Endothelial cell of umbilical vein (primary cell): ENCODE measurements around the gene IL36RN. TPM values are rescaled to one million over a fixed set of nuclear protein-coding genes. Genes with fewer than 3 reads are reported as not detected.

ENCODE experiments used
- BruUV-seq: library from RNA; stranded (reverse); fragments of 400-500 nt; replicated peaks from 2 replicates; lab custom pipeline; 2021; lab: Mats Ljungman, UMichigan
- CTCF ChIA-PET: fragments of 300-600, 350-600 bp; sonication (Branson Sonifier 250); formaldehyde crosslinking; loops from one replicate; lab custom pipeline; 2021; ENCODE audit warnings: antibody characterized with exemption, inconsistent platforms; lab: Charles Lee
- POLR2A ChIA-PET: fragments of 300-600, 350-600 bp; sonication (Branson Sonifier 250); formaldehyde crosslinking; loops from one replicate; lab custom pipeline; 2021; ENCODE audit warnings: antibody characterized with exemption, inconsistent platforms; lab: Charles Lee
- DNase-seq: peaks from one replicate; pipeline ENCODE4 v3.0.0-alpha.2; 2011; ENCODE audit warnings: low read depth, low spot score
- FAIRE-seq: peaks from 2 replicates; lab custom pipeline; 2011; peaks lifted over from hg19 to GRCh38; lab: Jason Lieb, UNC
- H2AFZ ChIP-seq: 2 replicates; pipeline ENCODE4 v1.6.0; 2012; ENCODE audit warnings: low read depth, low read length, control low read depth, inconsistent platforms
- H3K27ac ChIP-seq: 2 replicates; pipeline ENCODE4 v1.5.1; 2011; ENCODE audit warnings: low read depth, mild to moderate bottlenecking, control low read depth, low read length, moderate library complexity; ENCODE audit not compliant: insufficient read depth
- H3K27me3 ChIP-seq, 2 experiments: 2 replicates each; pipeline versions ENCODE4 v1.6.0 to v1.6.1; 2011; ENCODE audit warnings: low read length in 2 of 2, mixed read lengths in 1 of 2; ENCODE audit not compliant: control insufficient read depth in 2 of 2, insufficient read depth in 2 of 2
- H3K36me3 ChIP-seq, 2 experiments: 2 replicates in 1 of 2; 3 replicates in 1 of 2; pipeline ENCODE4 v1.5.1; 2011; ENCODE audit warnings: low read length in 2 of 2, mild to moderate bottlenecking in 1 of 2, moderate library complexity in 1 of 2; ENCODE audit not compliant: control insufficient read depth in 2 of 2, insufficient read depth in 2 of 2; ENCODE audit errors: extremely low read depth in 1 of 2
- H3K4me1 ChIP-seq: 3 replicates; pipeline ENCODE4 v1.5.1; 2011; ENCODE audit warnings: mild to moderate bottlenecking, low read length; ENCODE audit not compliant: control insufficient read depth, insufficient read depth; ENCODE audit errors: extremely low read depth
- H3K4me2 ChIP-seq: 2 replicates; pipeline ENCODE4 v1.6.1; 2011; ENCODE audit warnings: low read length, control low read depth, mixed read lengths; ENCODE audit not compliant: insufficient read depth
- H3K4me3 ChIP-seq, 3 experiments: fragments of 200-600 bp in 1 of 3; sonication (generic), shearing (Covaris generic) in 1 of 3; replicated peaks in 1 of 3; 2 replicates each; pipeline ENCODE4 v1.5.1; 2011 to 2016; ENCODE audit warnings: control low read depth in 3 of 3, low read length in 3 of 3, mild to moderate bottlenecking in 2 of 3, inconsistent platforms in 1 of 3, low read depth in 1 of 3, moderate library complexity in 1 of 3; ENCODE audit not compliant: insufficient read depth in 1 of 3
- H3K79me2 ChIP-seq: 2 replicates; pipeline ENCODE4 v1.6.0; 2012; ENCODE audit warnings: low read length, inconsistent platforms; ENCODE audit not compliant: control insufficient read depth, insufficient read depth
- H3K9ac ChIP-seq: replicated peaks from 2 replicates; pipeline ENCODE3; 2011; ENCODE audit warnings: low read length, control low read depth; ENCODE audit not compliant: insufficient read depth; ENCODE audit errors: extremely low read depth
- H3K9me1 ChIP-seq: replicated peaks from 3 replicates; pipeline ENCODE4 v1.6.0; 2011; ENCODE audit warnings: mild to moderate bottlenecking, low read length; ENCODE audit not compliant: control insufficient read depth, insufficient read depth; ENCODE audit errors: extremely low read depth
- H3K9me3 ChIP-seq: replicated peaks from 2 replicates; pipeline ENCODE4 v1.5.1; 2012; ENCODE audit warnings: low read length, inconsistent platforms; ENCODE audit not compliant: control insufficient read depth, insufficient read depth
- H4K20me1 ChIP-seq: replicated peaks from 2 replicates; pipeline ENCODE3; 2011; ENCODE audit warnings: mild to moderate bottlenecking, low read length; ENCODE audit not compliant: control insufficient read depth, insufficient read depth; ENCODE audit errors: extremely low read depth
- EZH2 ChIP-seq: IDR thresholded peaks from 2 replicates; pipeline ENCODE4 v1.6.1; 2012; ENCODE audit warnings: borderline replicate concordance, low read depth, mild to moderate bottlenecking, moderate library complexity, low read length, inconsistent platforms; ENCODE audit not compliant: severe bottlenecking
- FOS ChIP-seq: IDR thresholded peaks from 2 replicates; pipeline ENCODE4 v1.6.1; 2011; ENCODE audit warnings: mild to moderate bottlenecking, low read length, moderate library complexity, borderline replicate concordance; ENCODE audit not compliant: insufficient read depth
- GATA2 ChIP-seq: IDR thresholded peaks from 2 replicates; pipeline ENCODE4 v1.7.0; 2011; ENCODE audit warnings: low read depth, mild to moderate bottlenecking, moderate library complexity, mixed read lengths, low read length; ENCODE audit not compliant: insufficient read length, insufficient read depth
- JUN ChIP-seq: IDR thresholded peaks from 2 replicates; pipeline ENCODE4 v1.6.1; 2011; ENCODE audit warnings: borderline replicate concordance, low read depth; ENCODE audit not compliant: insufficient read length, insufficient read depth
- MYC ChIP-seq: IDR thresholded peaks from one replicate; pipeline ENCODE4 v1.6.1; 2011; ENCODE audit warnings: mild to moderate bottlenecking, low read depth, low read length
- POLR2A ChIP-seq: IDR thresholded peaks from 2 replicates; pipeline ENCODE4 v1.6.1; 2012; ENCODE audit warnings: low read depth, mild to moderate bottlenecking, control low read depth, low read length
- POLR2AphosphoS5 ChIP-seq: IDR thresholded peaks from 2 replicates; pipeline ENCODE4 v1.6.1; 2012; ENCODE audit warnings: low read depth, mild to moderate bottlenecking, control low read depth, low read length, moderate library complexity; ENCODE audit not compliant: insufficient read depth
- dilution Hi-C: fragments of 300-500 bp; cut with MboI; formaldehyde crosslinking; loops from one replicate; pipeline ENCODE4 v1.15.0; 2019; ENCODE audit warnings: low sequenced_read_pairs; ENCODE audit not compliant: extremely low pct_ligation_motif_present
- intact Hi-C: fragments of 100-400 bp; cut with micrococcal nuclease; formaldehyde crosslinking; loops from one replicate; pipeline ENCODE4 v1.10.0; 2022
- polyA plus RNA-seq, 4 experiments: library from polyadenylated mRNA; depleted of rRNA in 3 of 4; stranded (reverse) in 3 of 4; unstranded in 1 of 4; fragments of >200 nt; gene quantifications; 2 replicates each; pipeline versions ENCODE4 v1.2.1 to v1.2.3, GENCODE V29; 2011 to 2012; ENCODE audit warnings: missing spikeins in 1 of 4
- total RNA-seq: library from RNA; stranded (reverse); gene quantifications from 2 replicates; pipeline ENCODE4 v1.2.3, GENCODE V29; 2021
- TF ChIP-seq, protein P1 (sequence below), 2 donors: IDR thresholded peaks; 1 replicate in 1 of 2; 2 replicates in 1 of 2; pipeline ENCODE4 v1.5.1; 2011; ENCODE audit warnings: low read length in 2 of 2, mild to moderate bottlenecking in 2 of 2, moderate library complexity in 2 of 2, control low read depth in 1 of 2, inconsistent platforms in 1 of 2, low read depth in 1 of 2; ENCODE audit not compliant: insufficient read depth in 1 of 2; ENCODE audit errors: extremely low read depth in 1 of 2
- TF ChIP-seq, protein P2 (sequence below): IDR thresholded peaks from 2 replicates; pipeline ENCODE4 v1.6.1; 2011; ENCODE audit not compliant: insufficient read depth, insufficient read length

The IL36RN gene
- total and polyA plus RNA-seq, 2 donors (not counting 3 experiments of a cell fraction or from before 2014, with no cell fraction given) = not detected

DNA sequence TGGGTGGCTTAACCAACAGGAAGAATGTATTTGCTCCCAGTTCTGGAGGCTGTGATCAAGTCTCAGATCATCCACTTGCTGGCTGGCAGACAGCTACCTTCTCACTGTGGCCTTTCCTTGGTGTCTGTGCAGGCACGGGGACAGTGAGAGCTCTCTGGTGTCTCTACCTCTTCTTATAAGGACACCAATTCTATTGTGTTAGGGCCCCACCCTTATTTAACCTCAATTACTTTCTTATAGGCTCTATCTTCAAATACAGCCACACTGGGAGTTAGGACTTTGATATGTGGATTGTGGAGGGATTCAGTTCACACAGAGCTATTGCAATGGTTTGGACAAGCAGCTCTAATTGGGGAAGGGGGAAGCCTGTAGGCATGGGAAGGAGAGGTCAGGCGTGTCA is 43.1 kb downstream of the IL36RN start:
- no peak overlapping the region for H3K9ac ChIP-seq
- TF ChIP-seq FOS (no peak), EZH2 (no peak), POLR2A (no peak), GATA2 (no peak), MYC (no peak), POLR2AphosphoS5 (no peak), JUN (no peak)
- TF ChIP-seq, protein P1, sequence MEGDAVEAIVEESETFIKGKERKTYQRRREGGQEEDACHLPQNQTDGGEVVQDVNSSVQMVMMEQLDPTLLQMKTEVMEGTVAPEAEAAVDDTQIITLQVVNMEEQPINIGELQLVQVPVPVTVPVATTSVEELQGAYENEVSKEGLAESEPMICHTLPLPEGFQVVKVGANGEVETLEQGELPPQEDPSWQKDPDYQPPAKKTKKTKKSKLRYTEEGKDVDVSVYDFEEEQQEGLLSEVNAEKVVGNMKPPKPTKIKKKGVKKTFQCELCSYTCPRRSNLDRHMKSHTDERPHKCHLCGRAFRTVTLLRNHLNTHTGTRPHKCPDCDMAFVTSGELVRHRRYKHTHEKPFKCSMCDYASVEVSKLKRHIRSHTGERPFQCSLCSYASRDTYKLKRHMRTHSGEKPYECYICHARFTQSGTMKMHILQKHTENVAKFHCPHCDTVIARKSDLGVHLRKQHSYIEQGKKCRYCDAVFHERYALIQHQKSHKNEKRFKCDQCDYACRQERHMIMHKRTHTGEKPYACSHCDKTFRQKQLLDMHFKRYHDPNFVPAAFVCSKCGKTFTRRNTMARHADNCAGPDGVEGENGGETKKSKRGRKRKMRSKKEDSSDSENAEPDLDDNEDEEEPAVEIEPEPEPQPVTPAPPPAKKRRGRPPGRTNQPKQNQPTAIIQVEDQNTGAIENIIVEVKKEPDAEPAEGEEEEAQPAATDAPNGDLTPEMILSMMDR (IDR thresholded peaks at IDR 0.05; ENCODE audit: extremely low read depth in 1 of 2, insufficient read depth in 1 of 2, low read depth in 1 of 2, low read length in 2 of 2) = no peak
- TF ChIP-seq, protein P2, sequence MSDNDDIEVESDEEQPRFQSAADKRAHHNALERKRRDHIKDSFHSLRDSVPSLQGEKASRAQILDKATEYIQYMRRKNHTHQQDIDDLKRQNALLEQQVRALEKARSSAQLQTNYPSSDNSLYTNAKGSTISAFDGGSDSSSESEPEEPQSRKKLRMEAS = no peak
- no TSS peak for BruUV-seq
- H3K36me3 ChIP-seq = no peaks in the 10 kb centered on the region
- no peaks in the 10 kb centered on the region for H3K9me3 ChIP-seq
- no peak for FAIRE-seq
- ChIA-PET POLR2A (no interaction called here), CTCF (no interaction called here)
- no peak overlapping the region for H3K4me3 ChIP-seq
- intact Hi-C loops = no loop called here
- no peaks in the 10 kb centered on the region for H3K9me1 ChIP-seq
- DNase-seq = no peak
- H4K20me1 ChIP-seq = no peaks in the 10 kb centered on the region
- H3K79me2 ChIP-seq = no peaks in the 10 kb centered on the region
- H2AFZ ChIP-seq = no peak overlapping the region
- no peaks in the 10 kb centered on the region for H3K27me3 ChIP-seq
- H3K4me1 ChIP-seq = no peaks in the 10 kb centered on the region
- H3K27ac ChIP-seq = no peak overlapping the region
- dilution Hi-C loops = no loop called here
- no peak overlapping the region for H3K4me2 ChIP-seq
